Activated naive CD4-positive, alpha-beta T cell treated with anti-CD3 and anti-CD28 coated beads for 36 hours (primary cell): Measurements from ENCODE around the gene RAD51. TPM values are rescaled to one million over a fixed set of nuclear protein-coding genes. Genes with fewer than 3 reads are reported as not detected.

Experiments used
- CTCF ChIA-PET: fragments of 350-600 bp; sonication (Branson Sonifier 250); formaldehyde crosslinking; loops from one replicate; lab custom pipeline; 2021; ENCODE audit warnings: antibody characterized with exemption; lab: Charles Lee
- DNase-seq: peaks from one replicate; pipeline ENCODE4 v3.0.0-alpha.2; 2020
- H3K27ac Mint-ChIP-seq: one replicate; pipeline ENCODE4 v1.8.0; 2021; ENCODE audit warnings: mild to moderate bottlenecking, mixed read lengths
- H3K27me3 Mint-ChIP-seq: one replicate; pipeline ENCODE4 v1.8.0; 2021; ENCODE audit warnings: low read depth, mixed read lengths
- H3K36me3 Mint-ChIP-seq: one replicate; pipeline ENCODE4 v1.8.0; 2021; ENCODE audit warnings: low read depth, mixed read lengths
- H3K4me1 Mint-ChIP-seq: one replicate; pipeline ENCODE4 v1.8.0; 2021; ENCODE audit warnings: low read depth, mixed read lengths
- H3K4me3 Mint-ChIP-seq: one replicate; pipeline ENCODE4 v1.8.0; 2021; ENCODE audit warnings: mild to moderate bottlenecking, moderate library complexity, mixed read lengths
- H3K9me3 Mint-ChIP-seq: one replicate; pipeline ENCODE4 v1.8.0; 2021; ENCODE audit warnings: mixed read lengths
- intact Hi-C: fragments of 100-400 bp; cut with micrococcal nuclease; formaldehyde crosslinking; loops from one replicate; pipeline ENCODE4 v1.15.1; 2023
- total RNA-seq, 2 experiments: library from RNA; stranded (reverse); gene quantifications; one replicate each; pipeline ENCODE4 v1.2.3, GENCODE V29; 2021

RAD51 gene
- total RNA-seq, 2 experiments from 2014 or later = 65.8 to 68.8 TPM

DNA sequence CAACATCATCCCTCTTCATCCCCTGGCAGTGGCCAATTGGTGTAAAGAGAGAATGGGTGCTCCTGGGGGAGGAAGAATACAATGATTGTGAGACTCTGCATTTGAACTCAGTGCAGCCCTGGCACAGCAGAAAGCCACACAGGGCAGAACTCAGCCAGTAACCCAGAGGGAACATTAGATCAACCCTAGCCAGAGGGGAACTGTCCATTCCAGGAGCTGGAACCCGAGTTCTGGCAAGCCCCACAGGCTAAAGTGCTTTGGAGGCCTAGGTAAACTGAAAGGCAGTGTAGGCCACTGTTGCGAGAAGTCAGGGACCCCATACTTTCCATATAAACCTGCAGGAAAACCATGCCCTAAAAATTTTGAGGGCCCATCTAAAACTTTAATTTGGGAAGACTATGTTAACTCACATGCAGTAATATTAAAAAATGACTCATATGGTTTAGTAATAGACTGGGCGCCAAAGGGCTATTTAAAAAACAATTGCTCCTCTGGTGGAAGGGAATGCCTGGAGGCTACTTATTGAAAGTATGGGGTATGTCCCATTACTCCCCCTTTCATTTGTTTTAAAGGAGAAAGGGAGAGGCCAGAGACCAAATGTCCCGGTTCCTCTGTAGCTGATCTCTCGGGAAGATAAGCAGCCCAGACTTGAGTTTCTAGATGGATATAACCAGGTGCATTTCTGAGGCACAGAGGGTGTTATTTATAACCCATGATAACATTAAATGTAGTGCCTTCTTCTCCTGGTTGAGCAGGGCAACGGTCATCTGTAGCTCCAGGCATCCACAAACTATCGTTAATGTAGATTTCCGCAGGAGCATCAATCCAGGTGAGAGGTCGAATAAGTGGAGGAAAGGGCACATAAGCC is 5.8 kb upstream of the RAD51 start:
- Mint-ChIP-seq H3K9me3 (no peaks in the 10 kb centered on the region), H3K36me3 (peaks cover 4% of the 10 kb centered on the region), H3K4me1 (peaks cover 8% of the 10 kb centered on the region), H3K4me3 (no peak overlapping the region), H3K27ac (no peak overlapping the region), H3K27me3 (no peaks in the 10 kb centered on the region)
- intact Hi-C loops = no loop called here
- DNase-seq = no peak
- CTCF ChIA-PET = no interaction called here

DNA sequence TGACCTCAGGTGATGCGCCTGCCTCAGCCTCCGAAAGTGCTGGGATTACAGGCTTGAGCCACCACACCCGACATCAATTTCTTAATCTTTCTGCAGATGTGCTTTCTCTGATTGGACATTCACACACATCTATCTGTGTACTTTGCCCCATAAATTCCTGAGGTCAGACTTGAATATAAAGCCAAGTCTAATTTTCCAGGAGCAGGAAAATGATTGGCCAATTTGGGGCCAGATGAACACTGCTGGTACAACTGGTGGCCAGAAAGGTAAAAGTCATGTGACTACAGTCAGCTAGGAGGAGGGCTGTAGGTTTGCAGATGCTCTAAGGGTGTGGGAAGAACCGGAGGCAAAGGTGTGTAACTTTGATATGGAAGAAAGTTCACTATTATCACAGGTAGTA is 3.2 kb upstream of the RAD51 start:
- H3K27ac Mint-ChIP-seq = peak overlapping the region; percentile 3
- CTCF ChIA-PET = interaction anchor here (1.0 kb wide), 1 partner anchor 12 kb away, joined by 4 read pairs; no protein-coding TSS in a partner anchor
- no peak overlapping the region for H3K4me3 Mint-ChIP-seq
- H3K36me3 Mint-ChIP-seq = peaks cover 14% of the 10 kb centered on the region
- no peak for DNase-seq
- no peaks in the 10 kb centered on the region for H3K9me3 Mint-ChIP-seq
- intact Hi-C loops = no loop called here
- peaks cover 19% of the 10 kb centered on the region for H3K4me1 Mint-ChIP-seq
- no peaks in the 10 kb centered on the region for H3K27me3 Mint-ChIP-seq

DNA sequence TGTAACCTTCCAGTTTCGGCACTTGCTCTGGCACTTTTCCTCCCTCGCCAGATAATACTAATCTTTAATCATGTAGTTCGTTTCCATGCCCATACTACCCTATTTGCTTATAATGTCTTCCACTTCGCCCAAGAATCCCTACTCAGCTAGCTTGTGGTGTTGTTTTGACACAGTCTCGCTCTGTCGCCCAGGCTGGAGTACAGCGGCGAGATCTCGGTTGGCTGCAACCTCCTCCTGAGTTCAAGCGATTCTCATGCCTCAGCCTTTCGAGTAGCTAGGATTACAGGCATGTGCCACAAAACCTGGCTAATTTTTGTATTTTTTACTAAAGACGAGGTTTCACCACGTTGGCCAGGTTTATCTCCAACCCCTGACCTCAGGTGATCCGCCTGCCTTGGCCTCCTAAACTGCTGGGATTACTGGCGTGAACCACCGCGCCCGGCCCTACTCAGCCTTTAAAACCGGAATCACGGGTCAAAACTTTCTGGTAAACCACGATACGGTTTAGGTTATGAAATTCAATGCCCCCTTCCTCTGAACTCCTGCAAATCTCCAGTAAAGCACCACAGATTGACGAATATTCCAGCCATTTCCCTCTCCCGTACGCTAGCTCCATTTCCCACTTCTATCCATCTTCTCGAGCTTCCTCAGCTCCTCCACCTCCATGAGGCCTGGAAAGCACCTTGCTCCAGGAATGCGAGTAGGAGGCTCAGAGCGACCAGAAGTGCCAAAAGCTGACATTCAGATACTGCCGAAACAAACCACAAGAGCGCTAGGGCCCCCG is 878 bp upstream of the RAD51 start:
- DNase-seq = peak; percentile 24
- intact Hi-C loops = loop anchor here (1.0 to 2.0 kb wide), 6 partner anchors 51 to 537 kb away; partner anchors contain the start of genes C15orf62, CCDC32, CHP1 and GCHFR
- Mint-ChIP-seq H3K4me3 (peak overlapping the region; percentile 99), H3K4me1 (peaks cover 25% of the 10 kb centered on the region), H3K36me3 (peaks cover 25% of the 10 kb centered on the region), H3K27ac (peak overlapping the region; percentile 99), H3K9me3 (no peaks in the 10 kb centered on the region), H3K27me3 (no peaks in the 10 kb centered on the region)
- CTCF ChIA-PET = interaction anchor here (0.6 to 3.4 kb wide), 11 partner anchors 15 to 449 kb away, joined by 3 to 15 read pairs (median 4); partner anchors contain the start of gene VPS18

DNA sequence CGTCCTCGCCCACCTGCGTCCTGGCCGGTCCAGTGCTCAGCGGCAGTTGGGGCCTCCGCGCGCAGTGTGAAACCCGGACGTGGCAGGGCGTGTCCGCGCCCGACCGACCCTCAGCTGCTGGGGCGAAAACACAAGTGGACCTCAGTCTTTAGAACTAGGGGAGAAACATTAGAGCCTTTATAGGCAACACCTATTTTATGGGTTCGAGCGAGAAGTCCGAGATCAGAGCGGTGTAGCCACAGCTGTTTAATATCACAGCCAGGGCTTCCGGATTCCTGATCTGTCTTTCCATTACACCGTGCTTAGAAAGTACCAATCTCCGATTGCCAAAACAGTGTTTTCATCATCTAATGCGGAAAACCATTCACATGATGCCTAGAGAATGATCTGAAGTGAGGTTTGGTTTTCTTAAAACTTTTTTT is 506 bp downstream of the RAD51 start:
- CTCF ChIA-PET = interaction anchor here (1.0 to 3.4 kb wide), 7 partner anchors 13 to 199 kb away, joined by 3 to 15 read pairs (median 5); partner anchors contain the start of gene VPS18
- intact Hi-C loops = loop anchor here (1.0 to 5.0 kb wide), 11 partner anchors 16 to 637 kb away; partner anchors contain the start of genes DNAJC17, GCHFR, INO80 and KNL1
- DNase-seq = peak; percentile 28
- Mint-ChIP-seq H3K27me3 (no peaks in the 10 kb centered on the region), H3K4me3 (peak overlapping the region; percentile 99), H3K9me3 (no peaks in the 10 kb centered on the region), H3K27ac (peak overlapping the region; percentile 99), H3K4me1 (peaks cover 25% of the 10 kb centered on the region), H3K36me3 (peaks cover 37% of the 10 kb centered on the region)

DNA sequence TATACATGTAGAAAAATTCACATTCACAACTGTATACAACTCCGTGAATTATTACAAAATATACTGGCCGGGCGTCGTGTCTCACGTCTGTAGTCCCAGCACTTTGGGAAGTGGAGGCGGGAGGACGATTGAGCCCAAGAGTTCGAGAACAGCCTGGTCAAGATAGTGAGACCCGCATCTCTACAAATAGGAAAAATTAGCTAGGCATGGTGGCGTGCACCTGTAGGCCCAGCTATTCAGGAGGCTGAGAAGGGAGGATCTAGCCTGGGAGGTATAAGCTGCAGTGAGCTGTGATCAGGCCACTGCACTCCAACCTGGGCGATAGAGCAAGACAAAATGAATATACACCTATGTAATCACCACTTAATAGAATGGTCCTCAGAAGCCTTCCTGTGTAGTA is 1.3 kb downstream of the RAD51 start:
- Mint-ChIP-seq H3K36me3 (peaks cover 44% of the 10 kb centered on the region), H3K27me3 (no peaks in the 10 kb centered on the region), H3K9me3 (no peaks in the 10 kb centered on the region), H3K4me3 (peak overlapping the region; percentile 99), H3K4me1 (peaks cover 25% of the 10 kb centered on the region), H3K27ac (no peak overlapping the region)
- intact Hi-C loops = loop anchor here (5.0 kb wide), 2 partner anchors 91 to 636 kb away; partner anchors contain the start of genes NUSAP1 and OIP5
- no peak for DNase-seq
- CTCF ChIA-PET = interaction anchor here (0.6 to 1.2 kb wide), 2 partner anchors 16 to 96 kb away, joined by 3 read pairs; no protein-coding TSS in a partner anchor

DNA sequence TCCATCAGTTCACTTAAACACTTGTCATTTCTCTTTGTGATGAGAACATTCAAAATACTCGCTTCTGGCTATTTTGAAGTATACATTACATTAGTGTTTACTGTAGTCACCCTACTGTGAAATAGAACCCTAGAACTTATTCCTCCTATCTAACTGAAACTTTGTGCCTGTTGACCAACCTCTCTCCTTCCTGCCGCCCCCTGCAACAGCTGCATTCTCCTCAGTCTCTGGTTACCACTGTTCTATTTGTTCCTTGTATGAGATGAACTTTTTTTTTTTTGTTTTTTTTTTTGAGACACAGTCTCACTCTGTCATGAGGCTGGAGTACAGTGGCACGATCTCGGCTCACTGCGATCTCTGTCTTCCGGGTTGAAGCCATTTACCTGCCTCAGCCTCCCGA is 2.9 kb downstream of the RAD51 start:
- H3K9me3 Mint-ChIP-seq = no peaks in the 10 kb centered on the region
- no peak overlapping the region for H3K27ac Mint-ChIP-seq
- CTCF ChIA-PET = interaction anchor here (0.6 kb wide), 1 partner anchor 14 kb away, joined by 3 read pairs; no protein-coding TSS in a partner anchor
- no peak overlapping the region for H3K4me3 Mint-ChIP-seq
- no peaks in the 10 kb centered on the region for H3K27me3 Mint-ChIP-seq
- peaks cover 49% of the 10 kb centered on the region for H3K36me3 Mint-ChIP-seq
- DNase-seq = no peak
- H3K4me1 Mint-ChIP-seq = peaks cover 25% of the 10 kb centered on the region
- intact Hi-C loops = loop anchor here (5.0 kb wide), 2 partner anchors 89 to 634 kb away; partner anchors contain the start of genes NUSAP1 and OIP5

DNA sequence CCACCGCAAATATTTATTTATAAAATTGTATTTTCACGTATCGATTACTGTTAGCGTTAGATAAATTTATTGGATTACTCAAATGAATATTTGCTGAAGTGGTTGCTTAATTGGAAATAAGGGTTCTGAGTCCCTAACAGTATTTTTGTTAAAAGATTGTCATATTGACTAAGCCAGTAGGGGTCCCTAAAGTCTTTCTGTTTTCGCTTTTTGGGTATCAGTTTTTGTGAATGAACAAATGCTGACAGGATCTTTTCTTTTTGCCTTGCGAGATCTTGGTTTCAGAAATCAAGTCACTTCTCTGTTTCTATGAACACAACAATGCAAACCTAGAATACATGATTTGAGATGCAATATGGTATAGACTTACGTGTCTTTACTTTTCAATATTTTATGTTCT is 7.1 kb downstream of the RAD51 start:
- Mint-ChIP-seq H3K36me3 (peaks cover 65% of the 10 kb centered on the region), H3K9me3 (no peaks in the 10 kb centered on the region), H3K4me1 (peaks cover 5% of the 10 kb centered on the region), H3K4me3 (no peak overlapping the region), H3K27ac (no peak overlapping the region), H3K27me3 (no peaks in the 10 kb centered on the region)
- DNase-seq = no peak
- intact Hi-C loops = no loop called here
- CTCF ChIA-PET = no interaction called here

DNA sequence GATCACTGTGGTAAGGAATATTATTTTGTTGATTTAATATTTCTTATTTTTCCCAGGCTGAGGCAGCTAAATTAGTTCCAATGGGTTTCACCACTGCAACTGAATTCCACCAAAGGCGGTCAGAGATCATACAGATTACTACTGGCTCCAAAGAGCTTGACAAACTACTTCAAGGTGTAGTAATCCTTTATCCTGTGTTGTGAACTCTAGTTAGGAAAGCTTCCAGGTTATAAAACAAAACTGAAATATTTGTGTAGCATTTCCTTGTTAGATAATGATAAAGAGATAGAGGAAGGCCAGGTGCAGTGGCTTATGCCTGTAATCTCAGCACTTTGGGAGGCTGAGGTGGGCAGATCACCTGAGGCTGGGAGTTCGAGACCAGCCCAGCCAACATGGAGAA is 11.1 kb downstream of the RAD51 start:
- H3K27ac Mint-ChIP-seq = no peak overlapping the region

DNA sequence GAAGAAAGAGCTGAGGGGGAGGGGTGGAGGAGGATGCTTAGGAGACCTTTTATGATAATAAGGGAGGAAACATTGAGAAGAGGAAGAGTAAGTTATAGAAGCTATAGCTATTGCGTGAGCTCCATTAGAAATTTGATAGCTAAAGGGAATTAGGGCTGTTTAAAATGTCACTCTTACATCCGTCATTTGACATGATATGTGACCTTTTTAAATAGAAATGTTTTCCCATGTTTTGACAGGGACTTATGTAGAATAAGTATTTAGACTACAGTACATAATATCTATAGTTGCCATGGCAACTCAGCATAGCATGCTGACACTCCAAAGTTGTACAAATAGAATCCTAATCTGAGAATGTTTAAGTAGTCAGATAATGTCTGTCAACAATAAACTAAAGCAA is 19.2 kb downstream of the RAD51 start:
- DNase-seq = no peak
- no peaks in the 10 kb centered on the region for H3K4me1 Mint-ChIP-seq
- no peaks in the 10 kb centered on the region for H3K27me3 Mint-ChIP-seq
- intact Hi-C loops = no loop called here
- CTCF ChIA-PET = no interaction called here
- H3K4me3 Mint-ChIP-seq = no peak overlapping the region
- no peaks in the 10 kb centered on the region for H3K9me3 Mint-ChIP-seq
- peaks cover 51% of the 10 kb centered on the region for H3K36me3 Mint-ChIP-seq
- no peak overlapping the region for H3K27ac Mint-ChIP-seq

More for the DNA sequence above, 11.1 kb downstream of the RAD51 start:
- H3K9me3 Mint-ChIP-seq = no peaks in the 10 kb centered on the region
- no peak for DNase-seq
- no peaks in the 10 kb centered on the region for H3K27me3 Mint-ChIP-seq
- intact Hi-C loops = no loop called here
- H3K4me3 Mint-ChIP-seq = no peak overlapping the region
- H3K36me3 Mint-ChIP-seq = peaks cover 61% of the 10 kb centered on the region
- H3K4me1 Mint-ChIP-seq = no peaks in the 10 kb centered on the region
- CTCF ChIA-PET = no interaction called here

DNA sequence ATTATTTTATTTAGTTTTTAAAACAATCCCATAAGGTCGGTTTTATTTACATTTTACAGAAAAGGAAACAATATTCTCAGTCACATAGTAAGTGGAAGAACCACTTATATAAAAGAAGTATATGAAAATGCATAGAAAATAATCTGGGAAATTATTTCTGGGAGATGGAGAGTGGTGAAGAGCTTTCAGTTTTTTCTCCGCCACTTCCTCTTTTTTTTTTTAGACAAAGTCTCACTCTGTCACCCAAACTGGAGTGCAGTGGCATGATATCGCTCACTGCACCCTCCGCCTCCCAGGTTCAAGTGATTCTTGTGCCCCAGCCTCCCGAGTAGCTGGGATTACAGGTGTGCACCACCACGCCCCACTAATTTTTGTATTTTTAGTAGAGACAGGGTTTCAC is 21.2 kb downstream of the RAD51 start:
- Mint-ChIP-seq H3K4me1 (no peaks in the 10 kb centered on the region), H3K9me3 (no peaks in the 10 kb centered on the region), H3K4me3 (no peak overlapping the region), H3K27me3 (no peaks in the 10 kb centered on the region), H3K27ac (no peak overlapping the region), H3K36me3 (peaks cover 50% of the 10 kb centered on the region)
- intact Hi-C loops = no loop called here
- CTCF ChIA-PET = no interaction called here
- no peak for DNase-seq

DNA sequence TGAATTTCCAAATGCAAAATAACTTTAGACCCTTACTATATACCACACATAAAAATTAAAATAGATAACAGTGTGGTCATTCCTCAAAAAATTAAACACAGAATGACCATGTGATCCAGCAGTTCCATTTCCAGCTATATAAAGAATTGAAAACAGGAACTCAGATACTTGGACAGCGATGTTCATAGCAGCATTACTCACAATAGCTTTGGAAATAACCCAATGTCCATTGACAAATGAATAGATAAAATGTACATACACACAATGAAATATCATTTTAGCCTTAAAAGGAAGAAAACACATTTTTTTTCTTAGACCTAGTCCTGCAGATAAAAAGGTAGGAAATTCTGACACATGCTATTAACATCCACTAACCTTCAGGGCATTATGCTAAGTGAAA is 26.7 kb downstream of the RAD51 start:
- Mint-ChIP-seq H3K4me3 (no peak overlapping the region), H3K4me1 (peaks cover 14% of the 10 kb centered on the region), H3K36me3 (peaks cover 35% of the 10 kb centered on the region), H3K27ac (no peak overlapping the region), H3K9me3 (no peaks in the 10 kb centered on the region), H3K27me3 (no peaks in the 10 kb centered on the region)
- CTCF ChIA-PET = interaction anchor here (0.6 to 1.1 kb wide), 2 partner anchors 61 to 158 kb away, joined by 3 read pairs; no protein-coding TSS in a partner anchor
- no peak for DNase-seq
- intact Hi-C loops = no loop called here

DNA sequence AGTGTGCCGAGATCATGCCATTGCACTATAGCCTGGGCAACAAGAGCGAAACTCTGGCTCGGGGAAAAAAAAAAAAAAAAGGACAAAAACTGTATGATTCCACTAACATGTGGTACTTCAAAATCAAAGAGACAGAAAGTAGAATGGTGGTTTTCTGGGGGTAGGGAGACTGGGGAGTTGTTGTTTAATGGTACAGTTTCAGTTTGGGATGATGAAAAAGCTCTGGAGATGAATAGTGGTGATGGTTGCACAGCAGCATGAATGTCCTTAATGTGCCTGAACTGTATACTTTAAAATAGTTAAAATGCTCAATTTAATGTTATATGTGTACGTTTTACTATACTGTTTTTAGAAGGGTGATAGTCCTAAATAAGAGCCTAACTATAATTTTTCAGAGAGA is 27.4 kb downstream of the RAD51 start:
- Mint-ChIP-seq H3K4me3 (no peak overlapping the region), H3K9me3 (no peaks in the 10 kb centered on the region), H3K4me1 (peaks cover 14% of the 10 kb centered on the region), H3K36me3 (peaks cover 33% of the 10 kb centered on the region), H3K27ac (no peak overlapping the region), H3K27me3 (no peaks in the 10 kb centered on the region)
- DNase-seq = no peak
- intact Hi-C loops = no loop called here
- CTCF ChIA-PET = interaction anchor here (0.6 to 1.1 kb wide), 3 partner anchors 60 to 158 kb away, joined by 3 to 4 read pairs (median 3); no protein-coding TSS in a partner anchor
